Measurements from ENCODE around the gene LMX1A. TPM values are rescaled to one million over a fixed set of nuclear protein-coding genes. Genes with fewer than 3 reads are reported as not detected.

Gene LMX1A
- total and polyA plus RNA-seq, 2 of the 13 experiments (the other 11 are each of a cell fraction or from before 2014, with no cell fraction given), result 0.07 TPM; not detected in 1

GRCh38 chr1:165289556-165289955, 67.0 kb downstream of the LMX1A start:
- no peak overlapping the region for H2AFZ ChIP-seq (ENCODE audit: low read length)
- no peaks in the 10 kb centered on the region for H3K36me3 ChIP-seq (replicated peaks in 1 of 2; ENCODE audit: control insufficient read depth in 1 of 2, insufficient read depth in 2 of 2, low read length in 2 of 2)
- H3K79me2 ChIP-seq (ENCODE audit: insufficient read depth, low read length), result no peaks in the 10 kb centered on the region
- ChIA-PET CTCF (ENCODE audit: low intra/inter-chr PET ratio, low total read pairs) (interaction anchor here (0.7 kb wide), 1 partner anchor 146 kb away, joined by 4 read pairs; no protein-coding TSS in a partner anchor), POLR2A (interaction anchor here (1.2 kb wide), 1 partner anchor 36 kb away, joined by 3 read pairs; no protein-coding TSS in a partner anchor)
- BruUV-seq (replicated peaks), result no TSS peak
- ATAC-seq, result no peak
- 0 out of 2 replicates have a peak, but pooled peaks cover 9% of the 10 kb centered on the region for H3K4me1 ChIP-seq (ENCODE audit: insufficient read depth, low read length)
- FAIRE-seq, result no peak
- H4K20me1 ChIP-seq (ENCODE audit: insufficient read depth, low read length), result no peaks in the 10 kb centered on the region
- WGBS (ENCODE audit: low lambda C conversion rate), result 60% methylated on average over 3 of the region's 3 CpGs
- in situ Hi-C loops (cut with HindIII; ENCODE audit: extremely low pct_ligation_motif_present, low pct_unique_long_range_greater_than_20kb) (no loop called here), intact Hi-C loops (cut with micrococcal nuclease; ENCODE audit: unreplicated experiment) (loop anchor here (5.0 kb wide), 1 partner anchor 137 kb away; no protein-coding TSS in a partner anchor)
- no peak overlapping the region for H3K4me3 ChIP-seq (replicated peaks in 1 of 3; ENCODE audit: insufficient read depth in 1 of 3, low read depth in 2 of 3, low read length in 3 of 3)
- no peak overlapping the region for H3K9ac ChIP-seq (ENCODE audit: insufficient read depth, low read depth, low read length)
- H3K27ac ChIP-seq (ENCODE audit: extremely low read length, insufficient read depth, low read length), result no peak overlapping the region
- no peaks in the 10 kb centered on the region for H3K27me3 ChIP-seq (ENCODE audit: control insufficient read depth in 1 of 2, insufficient read depth in 2 of 2, low read length in 2 of 2)
- no peak for DNase-seq (ENCODE audit: low spot score)
- H3K4me2 ChIP-seq (ENCODE audit: low read depth, low read length), result no peak overlapping the region
- no peaks in the 10 kb centered on the region for H3K9me3 ChIP-seq (ENCODE audit: low read length)
- no peak for TF ChIP-seq CSRNP2 (CRISPR knock-in tag; conservative IDR thresholded peaks at IDR 0.05; ENCODE audit: low read depth)
- TF ChIP-seq ZSCAN20 (CRISPR knock-in tag; IDR thresholded peaks at IDR 0.05; ENCODE audit: borderline replicate concordance), result no peak
- no peak for TF ChIP-seq TP53 (CRISPR knock-in tag; conservative IDR thresholded peaks at IDR 0.05)
- no peak for TF ChIP-seq ONECUT2 (CRISPR knock-in tag; IDR thresholded peaks at IDR 0.05)
- no peak for TF ChIP-seq ZNF232 (CRISPR knock-in tag; IDR thresholded peaks at IDR 0.05; ENCODE audit: borderline replicate concordance)
- no peak for TF ChIP-seq FOXK1 (CRISPR knock-in tag; IDR thresholded peaks at IDR 0.05; ENCODE audit: borderline replicate concordance, low read depth)
- no peak for TF ChIP-seq TAF15 (IDR thresholded peaks at IDR 0.05; ENCODE audit: low read depth, low read length, poor library complexity, severe bottlenecking)
- TF ChIP-seq HNF4G (IDR thresholded peaks at IDR 0.05; ENCODE audit: borderline replicate concordance, low read depth, low read length), result no peak
- TF ChIP-seq HNF4G (CRISPR knock-in tag; IDR thresholded peaks at IDR 0.05; ENCODE audit: borderline replicate concordance, low read depth), result no peak
- no peak for TF ChIP-seq ZEB1 (IDR thresholded peaks at IDR 0.05; ENCODE audit: insufficient replicate concordance, low read depth)
- TF ChIP-seq NKX3-1 (CRISPR knock-in tag; IDR thresholded peaks at IDR 0.05), result no peak
- no peak for TF ChIP-seq ZNF496 (CRISPR knock-in tag; IDR thresholded peaks at IDR 0.05; ENCODE audit: insufficient replicate concordance)
- TF ChIP-seq, protein P1, sequence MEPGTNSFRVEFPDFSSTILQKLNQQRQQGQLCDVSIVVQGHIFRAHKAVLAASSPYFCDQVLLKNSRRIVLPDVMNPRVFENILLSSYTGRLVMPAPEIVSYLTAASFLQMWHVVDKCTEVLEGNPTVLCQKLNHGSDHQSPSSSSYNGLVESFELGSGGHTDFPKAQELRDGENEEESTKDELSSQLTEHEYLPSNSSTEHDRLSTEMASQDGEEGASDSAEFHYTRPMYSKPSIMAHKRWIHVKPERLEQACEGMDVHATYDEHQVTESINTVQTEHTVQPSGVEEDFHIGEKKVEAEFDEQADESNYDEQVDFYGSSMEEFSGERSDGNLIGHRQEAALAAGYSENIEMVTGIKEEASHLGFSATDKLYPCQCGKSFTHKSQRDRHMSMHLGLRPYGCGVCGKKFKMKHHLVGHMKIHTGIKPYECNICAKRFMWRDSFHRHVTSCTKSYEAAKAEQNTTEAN (CRISPR knock-in tag; conservative IDR thresholded peaks at IDR 0.05), result no peak
